Skeletal muscle tissue (tissue), 4 donors: ENCODE results near the gene RCOR1. TPM values are rescaled to one million over a fixed set of nuclear protein-coding genes. Genes with fewer than 3 reads are reported as not detected.

Experiments used
- H3K27ac ChIP-seq: one replicate; pipeline ENCODE4 v1.7.0; 2013; ENCODE audit warnings: mild to moderate bottlenecking, low read depth, low read length, inconsistent platforms
- H3K27me3 ChIP-seq, 3 donors: one replicate each; pipeline ENCODE4 v1.7.0; 2013; ENCODE audit warnings: low read length in 3 of 3; ENCODE audit not compliant: control insufficient read depth in 3 of 3, insufficient read depth in 3 of 3
- H3K36me3 ChIP-seq, 3 donors: one replicate each; pipeline ENCODE4 v1.7.0; 2013; ENCODE audit warnings: low read length in 3 of 3; ENCODE audit not compliant: control insufficient read depth in 3 of 3, insufficient read depth in 3 of 3
- H3K4me1 ChIP-seq, 3 donors: one replicate each; pipeline ENCODE4 v1.7.0; 2013; ENCODE audit warnings: low read length in 3 of 3, mild to moderate bottlenecking in 3 of 3; ENCODE audit not compliant: control insufficient read depth in 3 of 3, insufficient read depth in 3 of 3
- H3K4me3 ChIP-seq, 3 donors: one replicate each; pipeline ENCODE4 v1.7.0; 2013; ENCODE audit warnings: low read length in 3 of 3
- H3K9ac ChIP-seq, 3 donors: one replicate each; pipeline ENCODE4 v1.7.0; 2013; ENCODE audit warnings: low read length in 3 of 3, mild to moderate bottlenecking in 3 of 3, moderate library complexity in 2 of 3, low read depth in 1 of 3
- H3K9me3 ChIP-seq, 3 donors: one replicate each; pipeline ENCODE4 v1.7.0; 2013; ENCODE audit warnings: low read length in 3 of 3; ENCODE audit not compliant: control insufficient read depth in 3 of 3
- total RNA-seq: library from RNA; depleted of rRNA; stranded (reverse); fragments of >200 nt; gene quantifications from one replicate; pipeline ENCODE4 v1.2.3, GENCODE V29; 2014
- donor health status: Osteomylitis.

The RCOR1 gene
- total RNA-seq, 1 donor from 2014 or later = 10.4 TPM

- peaks cover 0 to 3% (median 3%) of the 10 kb centered on the region in 3 donors for H3K36me3 ChIP-seq
- no peaks in the 10 kb centered on the region for H3K9me3 ChIP-seq
- H3K4me3 ChIP-seq = no peak overlapping the region
- H3K9ac ChIP-seq = no peak overlapping the region
- H3K27me3 ChIP-seq = no peaks in the 10 kb centered on the region
- H3K27ac ChIP-seq = no peak overlapping the region
- no peaks in the 10 kb centered on the region for H3K4me1 ChIP-seq
These were observed 146.7 kb downstream of the RCOR1 start for GRCh38 chr14:102739190-102739469.

DNA sequence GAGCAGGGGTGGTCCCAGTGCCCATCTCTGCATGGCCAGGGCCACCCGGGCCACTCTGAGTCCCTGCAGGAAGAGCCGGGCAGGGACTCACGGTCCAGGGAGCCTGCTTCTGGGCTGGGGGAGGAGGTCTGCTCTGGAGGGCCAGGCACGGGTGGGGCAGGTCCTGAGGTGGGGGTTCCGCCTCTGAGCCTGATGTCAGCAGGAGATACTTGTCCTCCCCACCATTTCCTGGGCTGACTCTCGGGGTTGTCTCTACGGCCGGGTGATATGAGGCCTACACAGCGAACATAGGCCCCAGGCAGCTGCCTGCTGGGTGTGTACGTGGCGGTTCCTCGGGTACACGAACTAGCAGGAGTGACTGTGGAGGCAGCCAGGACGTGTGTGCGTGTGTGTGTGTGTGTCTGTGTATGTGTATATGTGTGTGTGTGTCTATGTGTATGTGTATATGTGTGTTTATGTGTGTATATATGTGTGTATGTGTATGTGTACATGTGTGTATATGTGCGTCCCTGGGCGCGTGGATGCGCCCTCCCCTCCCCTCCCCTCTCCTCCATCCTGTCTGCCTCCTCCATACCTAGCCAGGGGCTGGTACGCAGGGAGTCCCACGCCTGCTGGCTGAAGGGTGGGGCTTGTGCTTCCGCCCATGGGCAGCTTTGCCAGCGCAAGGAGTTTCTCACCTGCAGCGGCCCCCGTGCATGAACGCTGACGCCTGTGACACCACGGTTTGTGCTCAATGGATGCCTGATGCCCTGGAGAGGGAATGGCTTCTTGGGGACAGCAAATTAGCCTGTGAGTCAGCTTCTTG is 154.4 kb downstream of the RCOR1 start:
- Histone ChIP-seq H3K27ac (no peak overlapping the region), H3K9ac (no peak overlapping the region), H3K36me3 (no peaks in the 10 kb centered on the region), H3K27me3 (no peaks in the 10 kb centered on the region), H3K9me3 (no peaks in the 10 kb centered on the region), H3K4me3 (no peak overlapping the region), H3K4me1 (no peaks in the 10 kb centered on the region)

DNA sequence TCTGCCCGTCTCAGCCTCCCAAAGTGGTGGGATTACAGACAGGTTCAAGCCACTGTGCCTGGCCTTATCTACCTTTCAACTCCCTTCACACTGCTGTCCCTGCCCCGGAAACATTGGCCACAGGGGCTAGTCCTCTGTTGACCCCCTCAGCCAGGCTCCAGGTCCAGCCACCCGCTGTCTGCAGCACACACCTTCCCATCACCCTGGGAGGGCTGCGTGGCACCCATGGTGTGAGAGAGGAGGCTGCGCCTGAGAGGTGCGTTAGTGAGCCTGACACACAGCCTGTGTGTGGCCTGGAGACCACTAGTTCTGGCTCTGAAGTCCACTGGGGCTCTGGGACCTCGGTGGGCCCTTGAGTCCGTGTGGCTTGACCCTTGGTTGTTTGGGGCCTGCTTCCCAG is 156.4 kb downstream of the RCOR1 start:
- H3K36me3 ChIP-seq = no peaks in the 10 kb centered on the region
- H3K4me1 ChIP-seq = no peaks in the 10 kb centered on the region
- no peak overlapping the region for H3K9ac ChIP-seq
- H3K27me3 ChIP-seq = no peaks in the 10 kb centered on the region
- no peak overlapping the region for H3K4me3 ChIP-seq
- no peak overlapping the region for H3K27ac ChIP-seq
- no peaks in the 10 kb centered on the region for H3K9me3 ChIP-seq

DNA sequence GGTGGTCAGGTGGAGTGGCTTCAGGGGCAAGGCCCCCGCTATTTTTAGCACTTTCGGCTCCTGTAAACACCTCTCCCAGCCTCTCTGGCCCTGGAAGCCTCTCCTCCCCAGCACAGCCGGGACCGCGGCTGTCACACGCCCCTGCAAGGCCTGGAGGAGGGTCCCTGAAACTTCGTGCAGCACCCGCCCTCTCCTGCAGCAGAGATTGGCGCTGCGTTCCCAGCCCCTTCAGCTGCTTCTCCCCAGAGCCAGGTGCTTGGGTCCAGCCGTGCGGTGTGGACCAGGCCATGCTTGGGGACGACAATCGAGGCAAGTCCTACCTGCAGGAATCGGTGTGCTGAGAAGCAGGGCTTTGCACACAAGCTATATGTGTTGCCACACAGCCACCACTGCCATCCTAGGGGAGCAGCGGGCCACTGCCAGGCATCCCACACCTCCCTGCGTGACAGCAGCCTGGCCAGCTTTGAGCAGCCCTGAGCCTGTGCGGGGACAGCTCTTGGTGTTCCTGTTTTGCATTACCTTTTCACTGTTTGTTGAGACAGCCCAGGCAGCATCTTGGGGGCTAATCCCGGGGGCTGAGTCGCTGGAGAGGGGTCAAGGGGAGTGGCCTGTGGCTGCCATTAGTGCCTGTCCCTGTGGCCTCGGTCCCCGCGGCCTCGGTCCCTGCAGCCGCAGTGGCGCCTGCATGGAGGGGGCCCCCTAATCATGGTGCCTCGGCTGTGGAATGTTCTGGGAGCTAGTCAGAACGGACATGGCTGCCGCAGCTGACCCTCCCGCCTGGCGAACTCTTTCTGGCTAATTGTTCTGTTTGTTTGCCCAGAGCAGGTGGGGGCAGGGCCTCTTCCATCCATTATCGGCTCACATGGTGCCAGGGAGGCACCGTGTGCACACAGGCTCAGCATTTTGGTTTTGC is 157.2 kb downstream of the RCOR1 start:
- Histone ChIP-seq H3K4me1 (no peaks in the 10 kb centered on the region), H3K27me3 (no peaks in the 10 kb centered on the region), H3K27ac (no peak overlapping the region), H3K36me3 (no peaks in the 10 kb centered on the region), H3K4me3 (no peak overlapping the region), H3K9me3 (no peaks in the 10 kb centered on the region), H3K9ac (no peak overlapping the region)

- Histone ChIP-seq H3K9me3 (no peaks in the 10 kb centered on the region), H3K27ac (no peak overlapping the region), H3K36me3 (no peaks in the 10 kb centered on the region), H3K27me3 (no peaks in the 10 kb centered on the region), H3K9ac (no peak overlapping the region), H3K4me1 (no peaks in the 10 kb centered on the region), H3K4me3 (no peak overlapping the region)
These were observed 157.9 kb downstream of the RCOR1 start for GRCh38 chr14:102750376-102750775.

GRCh38 chr14:102751088-102751487 is 158.6 kb downstream of the RCOR1 start:
- Histone ChIP-seq H3K27ac (no peak overlapping the region), H3K4me1 (no peaks in the 10 kb centered on the region), H3K9ac (no peak overlapping the region), H3K36me3 (no peaks in the 10 kb centered on the region), H3K27me3 (no peaks in the 10 kb centered on the region), H3K4me3 (no peak overlapping the region), H3K9me3 (no peaks in the 10 kb centered on the region)

- Histone ChIP-seq H3K9ac (no peak overlapping the region), H3K4me3 (no peak overlapping the region), H3K27me3 (no peaks in the 10 kb centered on the region), H3K36me3 (no peaks in the 10 kb centered on the region), H3K9me3 (peaks cover 0 to 3% (median 0%) of the 10 kb centered on the region in 3 donors), H3K27ac (no peak overlapping the region), H3K4me1 (no peaks in the 10 kb centered on the region)
These were observed 159.9 kb downstream of the RCOR1 start for GRCh38 chr14:102752239-102752847.

DNA sequence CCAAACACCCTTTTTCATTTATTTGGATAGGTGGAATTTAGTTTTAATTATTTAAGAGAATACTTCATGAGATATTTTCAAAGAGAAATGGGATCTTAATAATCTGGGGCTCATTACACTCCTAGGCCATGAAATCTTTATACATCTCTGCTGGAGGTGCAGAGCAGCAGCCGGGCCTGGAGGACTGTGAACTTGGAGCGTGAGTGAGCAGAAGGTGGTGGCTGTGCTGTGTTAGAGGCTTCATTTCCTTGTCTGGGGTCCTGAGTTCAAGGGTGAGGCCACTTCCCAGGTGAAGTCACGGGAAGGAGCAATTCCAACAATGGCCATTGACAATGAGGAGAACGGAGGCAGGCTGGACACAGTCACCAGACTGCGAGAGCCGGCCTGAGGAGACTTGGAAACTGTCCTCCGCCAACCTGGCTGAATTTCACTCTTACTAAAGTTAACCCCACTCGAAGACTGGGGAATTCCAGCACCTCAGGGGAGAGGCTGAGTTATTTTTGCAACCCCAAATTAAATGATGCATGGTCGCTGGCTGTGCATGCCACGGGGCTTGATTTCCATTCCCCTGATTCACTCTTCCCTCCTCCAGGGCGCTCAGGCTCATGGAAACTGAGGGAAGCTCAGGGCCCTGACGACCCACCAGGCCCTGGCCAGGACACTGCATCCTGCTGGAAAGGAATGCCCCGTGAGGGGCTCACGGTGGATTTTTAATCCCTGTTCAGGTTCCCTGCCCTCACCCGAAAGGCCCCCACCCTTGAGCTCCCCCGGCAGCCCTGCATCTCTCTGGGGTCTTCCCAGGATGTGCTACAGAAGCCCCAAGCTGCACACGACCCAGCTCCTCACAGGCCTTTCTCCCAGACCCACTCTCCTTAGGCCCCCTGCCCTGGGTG is 162.2 kb downstream of the RCOR1 start:
- Histone ChIP-seq H3K9ac (no peak overlapping the region), H3K4me1 (no peaks in the 10 kb centered on the region), H3K36me3 (no peaks in the 10 kb centered on the region), H3K4me3 (no peak overlapping the region), H3K27ac (no peak overlapping the region), H3K9me3 (peaks cover 0 to 3% (median 0%) of the 10 kb centered on the region in 3 donors), H3K27me3 (no peaks in the 10 kb centered on the region)

DNA sequence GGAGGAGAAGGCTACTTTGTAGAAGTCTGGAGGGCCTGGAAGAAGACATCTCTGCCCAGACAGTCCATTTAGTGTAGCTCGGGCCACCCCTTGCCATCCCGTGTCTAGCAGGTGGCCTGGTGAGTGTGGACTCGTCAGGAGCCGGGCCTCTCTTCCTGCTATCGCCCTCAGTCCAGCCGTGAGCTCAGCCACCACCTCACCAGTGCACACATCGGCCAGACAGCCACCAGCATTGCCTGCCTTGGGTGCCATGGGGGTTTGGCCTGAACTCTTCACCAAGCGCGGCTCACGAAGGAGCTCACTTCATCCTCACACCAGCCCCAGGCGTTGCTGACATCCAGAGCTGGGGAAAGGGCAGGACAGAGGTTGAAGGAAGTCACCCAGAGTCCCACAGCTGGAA is 165.2 kb downstream of the RCOR1 start:
- no peak overlapping the region for H3K27ac ChIP-seq
- no peak overlapping the region for H3K4me3 ChIP-seq
- peaks cover 11 to 12% (median 12%) of the 10 kb centered on the region in 3 donors for H3K27me3 ChIP-seq
- no peak overlapping the region for H3K9ac ChIP-seq
- H3K9me3 ChIP-seq = peaks cover 0 to 3% (median 0%) of the 10 kb centered on the region in 3 donors
- H3K4me1 ChIP-seq = peaks cover 0 to 3% (median 3%) of the 10 kb centered on the region in 3 donors
- H3K36me3 ChIP-seq = no peaks in the 10 kb centered on the region
